Effector memory CD8-positive, alpha-beta T cell (primary cell): ENCODE results near the gene ACR.

Experiments used
- ATAC-seq: fragments of 150-1000 bp; cut with Tn5 transposase; replicated peaks from 2 replicates; pipeline ENCODE4 v1.10.0; 2021; ENCODE audit warnings: mild to moderate bottlenecking, moderate library complexity
- DNase-seq, 3 experiments: peaks; one replicate each; pipeline ENCODE4 v3.0.0; 2021
- H3K27ac Mint-ChIP-seq, 2 donors: one replicate each; pipeline ENCODE4 v1.8.0; 2022; ENCODE audit warnings: mild to moderate bottlenecking in 2 of 2, mixed read lengths in 2 of 2, moderate library complexity in 2 of 2
- H3K27me3 Mint-ChIP-seq, 2 donors: one replicate each; pipeline ENCODE4 v1.8.0; 2022; ENCODE audit warnings: mixed read lengths in 2 of 2
- H3K36me3 Mint-ChIP-seq: one replicate; pipeline ENCODE4 v1.8.0; 2022; ENCODE audit warnings: mild to moderate bottlenecking, moderate library complexity, mixed read lengths; ENCODE audit not compliant: insufficient read depth
- H3K4me1 Mint-ChIP-seq, 2 donors: one replicate each; pipeline ENCODE4 v1.8.0; 2022; ENCODE audit warnings: low read depth in 2 of 2, mixed read lengths in 2 of 2
- H3K4me3 Mint-ChIP-seq, 2 donors: one replicate each; pipeline ENCODE4 v1.8.0; 2022; ENCODE audit warnings: mild to moderate bottlenecking in 2 of 2, mixed read lengths in 2 of 2, moderate library complexity in 2 of 2
- H3K9me3 Mint-ChIP-seq, 2 donors: one replicate each; pipeline ENCODE4 v1.8.0; 2022; ENCODE audit warnings: mixed read lengths in 2 of 2

ACR gene

GRCh38 chr22:50727678-50728522 is 10.1 kb upstream of the ACR start:
- peaks cover 5 to 7% of the 10 kb centered on the region in 2 donors for H3K4me1 Mint-ChIP-seq
- H3K27me3 Mint-ChIP-seq: peaks cover 10 to 22% of the 10 kb centered on the region in 2 donors
- no peaks in the 10 kb centered on the region for H3K9me3 Mint-ChIP-seq
- no peak for ATAC-seq
- no peak for DNase-seq
- peaks cover 3% of the 10 kb centered on the region for H3K36me3 Mint-ChIP-seq
- H3K4me3 Mint-ChIP-seq: no peak overlapping the region
- no peak overlapping the region for H3K27ac Mint-ChIP-seq

GRCh38 chr22:50728523-50728931 is 9.5 kb upstream of the ACR start:
- H3K4me3 Mint-ChIP-seq: no peak overlapping the region
- no peaks in the 10 kb centered on the region for H3K9me3 Mint-ChIP-seq
- DNase-seq (no peak), ATAC-seq (no peak)
- peaks cover 6 to 22% of the 10 kb centered on the region in 2 donors for H3K27me3 Mint-ChIP-seq
- H3K36me3 Mint-ChIP-seq: peaks cover 3% of the 10 kb centered on the region
- no peak overlapping the region for H3K27ac Mint-ChIP-seq
- H3K4me1 Mint-ChIP-seq: peaks cover 5 to 8% of the 10 kb centered on the region in 2 donors

- ATAC-seq (no peak), DNase-seq (no peak)
- H3K27me3 Mint-ChIP-seq: peaks cover 6 to 31% of the 10 kb centered on the region in 2 donors
- H3K4me1 Mint-ChIP-seq: peaks cover 5 to 8% of the 10 kb centered on the region in 2 donors
- H3K27ac Mint-ChIP-seq: no peak overlapping the region
- no peaks in the 10 kb centered on the region for H3K9me3 Mint-ChIP-seq
- H3K36me3 Mint-ChIP-seq: peaks cover 3% of the 10 kb centered on the region
- no peak overlapping the region for H3K4me3 Mint-ChIP-seq
Observed at GRCh38 chr22:50729391-50730012, 8.5 kb upstream of the ACR start.

- ATAC-seq (no peak), DNase-seq (no peak)
- Mint-ChIP-seq H3K9me3 (no peaks in the 10 kb centered on the region), H3K27me3 (peaks cover 10 to 39% of the 10 kb centered on the region in 2 donors), H3K27ac (no peak overlapping the region), H3K4me1 (peaks cover 5 to 8% of the 10 kb centered on the region in 2 donors), H3K4me3 (no peak overlapping the region), H3K36me3 (peaks cover 3% of the 10 kb centered on the region)
Observed at GRCh38 chr22:50730013-50730891, 7.8 kb upstream of the ACR start.

GRCh38 chr22:50730941-50731661 is 6.9 kb upstream of the ACR start:
- no peak overlapping the region for H3K4me3 Mint-ChIP-seq
- peaks cover 5 to 8% of the 10 kb centered on the region in 2 donors for H3K4me1 Mint-ChIP-seq
- H3K9me3 Mint-ChIP-seq: no peaks in the 10 kb centered on the region
- no peak overlapping the region for H3K27ac Mint-ChIP-seq
- H3K27me3 Mint-ChIP-seq: peaks cover 14 to 43% of the 10 kb centered on the region in 2 donors
- ATAC-seq (no peak), DNase-seq (no peak)
- peaks cover 3% of the 10 kb centered on the region for H3K36me3 Mint-ChIP-seq

- Mint-ChIP-seq H3K9me3 (no peaks in the 10 kb centered on the region), H3K27ac (no peak overlapping the region), H3K36me3 (peaks cover 3% of the 10 kb centered on the region), H3K4me3 (no peak overlapping the region), H3K4me1 (peaks cover 5 to 8% of the 10 kb centered on the region in 2 donors), H3K27me3 (peaks cover 23 to 39% of the 10 kb centered on the region in 2 donors)
- DNase-seq (peak; percentile 39 to 51 (median 43)), ATAC-seq (peak; percentile 96)
Observed at GRCh38 chr22:50731811-50732624, 6.0 kb upstream of the ACR start.

- Mint-ChIP-seq H3K36me3 (peaks cover 3% of the 10 kb centered on the region), H3K4me1 (peaks cover 5 to 8% of the 10 kb centered on the region in 2 donors), H3K9me3 (no peaks in the 10 kb centered on the region), H3K27me3 (peaks cover 24 to 33% of the 10 kb centered on the region in 2 donors), H3K4me3 (no peak overlapping the region), H3K27ac (no peak overlapping the region)
- DNase-seq (no peak), ATAC-seq (no peak)
Observed at GRCh38 chr22:50732681-50733080, 5.3 kb upstream of the ACR start.

GRCh38 chr22:50733521-50734342 is 4.3 kb upstream of the ACR start:
- H3K4me1 Mint-ChIP-seq: peaks cover 5 to 8% of the 10 kb centered on the region in 2 donors

GRCh38 chr22:50734343-50734771 is 3.6 kb upstream of the ACR start:
- Mint-ChIP-seq H3K9me3 (no peaks in the 10 kb centered on the region), H3K27ac (no peak overlapping the region), H3K36me3 (no peaks in the 10 kb centered on the region), H3K4me1 (peaks cover 5 to 8% of the 10 kb centered on the region in 2 donors), H3K27me3 (peaks cover 33 to 48% of the 10 kb centered on the region in 2 donors), H3K4me3 (no peak overlapping the region)
- no peak for DNase-seq
- no peak for ATAC-seq

More at GRCh38 chr22:50733521-50734342, 4.3 kb upstream of the ACR start:
- ATAC-seq (no peak), DNase-seq (no peak)
- H3K27ac Mint-ChIP-seq: peak overlapping the region in 1 of 2 donors; percentile 7
- H3K9me3 Mint-ChIP-seq: no peaks in the 10 kb centered on the region
- no peaks in the 10 kb centered on the region for H3K36me3 Mint-ChIP-seq
- no peak overlapping the region for H3K4me3 Mint-ChIP-seq
- H3K27me3 Mint-ChIP-seq: peaks cover 27 to 41% of the 10 kb centered on the region in 2 donors

GRCh38 chr22:50734986-50735738 is 2.8 kb upstream of the ACR start:
- ATAC-seq: no peak
- Mint-ChIP-seq H3K27ac (no peak overlapping the region), H3K9me3 (no peaks in the 10 kb centered on the region), H3K27me3 (peaks cover 33 to 49% of the 10 kb centered on the region in 2 donors), H3K4me1 (peaks cover 5 to 8% of the 10 kb centered on the region in 2 donors), H3K4me3 (no peak overlapping the region), H3K36me3 (no peaks in the 10 kb centered on the region)
- no peak for DNase-seq

GRCh38 chr22:50735739-50736030 is 2.3 kb upstream of the ACR start:
- ATAC-seq: no peak
- Mint-ChIP-seq H3K4me3 (no peak overlapping the region), H3K4me1 (peaks cover 5 to 8% of the 10 kb centered on the region in 2 donors), H3K9me3 (no peaks in the 10 kb centered on the region), H3K27ac (no peak overlapping the region), H3K27me3 (peaks cover 33 to 49% of the 10 kb centered on the region in 2 donors), H3K36me3 (no peaks in the 10 kb centered on the region)
- DNase-seq: no peak
